OCI-LY3 (cell line): ENCODE results near the gene SLX4.
"Not testable (repeated sequence)": the region's sequence is repeated elsewhere in the genome, so short reads cannot be mapped to it uniquely, and the experiment has no call there.

Source experiments
- H2AFZ ChIP-seq: fragments of 200-600, 300-600 bp; shearing (Covaris generic); 2 replicates; pipeline ENCODE4 v1.6.0; 2014; ENCODE audit warnings: antibody characterized with exemption, low read depth, low read length
- H3K27ac ChIP-seq: fragments of 200-600, 300-600 bp; sonication (generic); 2 replicates; pipeline ENCODE4 v1.5.1; 2014; ENCODE audit warnings: mild to moderate bottlenecking, low read length, moderate library complexity, mixed read lengths
- H3K27me3 ChIP-seq: fragments of 200-600, 300-600 bp; sonication (generic); 2 replicates; pipeline ENCODE4 v1.6.1; 2014; ENCODE audit warnings: low read depth, low read length, mixed read lengths
- H3K36me3 ChIP-seq: fragments of 200-600, 300-600 bp; sonication (generic); replicated peaks from 2 replicates; pipeline ENCODE3; 2014; ENCODE audit warnings: low read depth, low read length, mixed read lengths
- H3K4me1 ChIP-seq: fragments of 300-600, 200-600 bp; sonication (generic); 2 replicates; pipeline ENCODE4 v1.6.1; 2014; ENCODE audit warnings: low read length, mixed read lengths
- H3K4me2 ChIP-seq: fragments of 200-600, 300-600 bp; sonication (generic); 2 replicates; pipeline ENCODE4 v1.6.1; 2014; ENCODE audit warnings: low read length, mixed read lengths
- H3K4me3 ChIP-seq: fragments of 300-600, 200-600 bp; sonication (generic); 2 replicates; pipeline ENCODE4 v1.5.1; 2014; ENCODE audit warnings: antibody characterized with exemption, mild to moderate bottlenecking, low read length, moderate library complexity
- H3K79me2 ChIP-seq: fragments of 300-600, 200-600 bp; shearing (Covaris generic); 2 replicates; pipeline ENCODE4 v1.6.1; 2014; ENCODE audit warnings: mild to moderate bottlenecking, low read length, mixed read lengths
- H3K9ac ChIP-seq: fragments of 300-600, 200-600 bp; shearing (Covaris generic); 2 replicates; pipeline ENCODE4 v1.6.0; 2014; ENCODE audit warnings: mild to moderate bottlenecking, low read length, moderate library complexity
- H3K9me3 ChIP-seq: fragments of 200-600, 300-600 bp; shearing (Covaris generic); 2 replicates; pipeline ENCODE4 v1.6.1; 2014; ENCODE audit warnings: low read length, mixed read lengths; ENCODE audit not compliant: insufficient read depth
- H4K20me1 ChIP-seq: fragments of 200-600, 300-600 bp; sonication (generic); 2 replicates; pipeline ENCODE4 v1.6.1; 2016; ENCODE audit warnings: low read length, mixed read lengths; ENCODE audit not compliant: insufficient read depth
- CTCF ChIP-seq: fragments of 200-600, 300-600 bp; sonication (generic); IDR thresholded peaks from 2 replicates; pipeline ENCODE4 v1.5.1; 2014; ENCODE audit warnings: antibody characterized with exemption, low read length, low read depth
- EZH2phosphoT487 ChIP-seq: fragments of 200-600 bp; shearing (Covaris generic); IDR thresholded peaks from 2 replicates; pipeline ENCODE4 v1.6.1; 2018; ENCODE audit warnings: antibody characterized with exemption, mixed run types, low read depth

SLX4 gene

GRCh38 chr16:3611146-3611975, at the start of gene SLX4:
TSS of gene SLX4 (minus strand) at chr16:3611606. CDS start at chr16:3608964, 2,642 bp downstream.
- peak within 1 kb of the TSS; percentile 99 for H3K4me3 ChIP-seq
- H3K79me2 ChIP-seq: peaks cover 38% of the 10 kb centered on the region
- H3K9me3 ChIP-seq: no peaks in the 10 kb centered on the region
- H3K27ac ChIP-seq: peak within 1 kb of the TSS; percentile 70
- H3K4me1 ChIP-seq: peaks cover 12% of the 10 kb centered on the region
- peak within 1 kb of the TSS; percentile 94 for H2AFZ ChIP-seq
- H3K36me3 ChIP-seq: peaks cover 10% of the 10 kb centered on the region
- TF ChIP-seq EZH2phosphoT487 (no peak), CTCF (no peak)
- peak within 1 kb of the TSS; percentile 91 for H3K4me2 ChIP-seq
- peak within 1 kb of the TSS; percentile 99 for H3K9ac ChIP-seq
- H4K20me1 ChIP-seq: no peaks in the 10 kb centered on the region
- H3K27me3 ChIP-seq: no peaks in the 10 kb centered on the region

- Histone ChIP-seq H3K27ac (no peak overlapping the region), H3K79me2 (no peaks in the 10 kb centered on the region), H3K27me3 (no peaks in the 10 kb centered on the region), H2AFZ (no peak overlapping the region), H3K4me3 (no peak overlapping the region), H3K36me3 (peaks cover 56% of the 10 kb centered on the region), H4K20me1 (0 out of 2 replicates have a peak, but pooled peaks cover 3% of the 10 kb centered on the region), H3K9ac (no peak overlapping the region), H3K9me3 (no peaks in the 10 kb centered on the region), H3K4me2 (no peak overlapping the region), H3K4me1 (no peaks in the 10 kb centered on the region)
- TF ChIP-seq EZH2phosphoT487 (no peak), CTCF (no peak)
Observed at GRCh38 chr16:3659251-3659650, 47.8 kb upstream of the SLX4 start.

GRCh38 chr16:3656491-3657468, 45.4 kb upstream of the SLX4 start:
- 0 out of 2 replicates have a peak, but pooled peaks cover 3% of the 10 kb centered on the region for H4K20me1 ChIP-seq
- peaks cover 51% of the 10 kb centered on the region for H3K36me3 ChIP-seq
- TF ChIP-seq CTCF (no peak), EZH2phosphoT487 (no peak)
- no peaks in the 10 kb centered on the region for H3K9me3 ChIP-seq
- H3K4me2 ChIP-seq: no peak overlapping the region
- no peak overlapping the region for H3K4me3 ChIP-seq
- H3K9ac ChIP-seq: no peak overlapping the region
- no peaks in the 10 kb centered on the region for H3K79me2 ChIP-seq
- H3K4me1 ChIP-seq: no peaks in the 10 kb centered on the region
- no peaks in the 10 kb centered on the region for H3K27me3 ChIP-seq
- H3K27ac ChIP-seq: no peak overlapping the region
- no peak overlapping the region for H2AFZ ChIP-seq

GRCh38 chr16:3656160-3656490, 44.7 kb upstream of the SLX4 start:
- peaks cover 45% of the 10 kb centered on the region for H3K36me3 ChIP-seq
- H4K20me1 ChIP-seq: not testable (repeated sequence)

More at GRCh38 chr16:3656160-3656490, 44.7 kb upstream of the SLX4 start:
- H2AFZ ChIP-seq, H3K27ac ChIP-seq, H3K4me3 ChIP-seq, H3K9ac ChIP-seq, H3K9me3 ChIP-seq, H3K4me1 ChIP-seq, H3K27me3 ChIP-seq, H3K4me2 ChIP-seq, H3K79me2 ChIP-seq: not testable (repeated sequence)
